GM21619 (cell line): ENCODE results near the gene KPNB1.

Experiments
- ATAC-seq: cut with Tn5 transposase; IDR thresholded peaks from one replicate; pipeline ENCODE4 v1.9.1; 2021; ENCODE audit not compliant: unreplicated experiment

The KPNB1 gene

GRCh38 chr17:47649153-47649971 is at the start of gene KPNB1:
TSS of gene KPNB1 (plus strand) at chr17:47649919. CDS start at chr17:47650245, 326 bp downstream.
- ATAC-seq: peak; percentile 72

GRCh38 chr17:47603830-47604597 is 45.7 kb upstream of the KPNB1 start:
- ATAC-seq: no peak

GRCh38 chr17:47604598-47604927 is 45.2 kb upstream of the KPNB1 start:
- no peak for ATAC-seq

- no peak for ATAC-seq
These were observed 44.7 kb upstream of the KPNB1 start for GRCh38 chr17:47605011-47605410.

- ATAC-seq: no peak
These were observed 42.2 kb upstream of the KPNB1 start for GRCh38 chr17:47607481-47607880.

- ATAC-seq: no peak
These were observed 38.1 kb upstream of the KPNB1 start for GRCh38 chr17:47611372-47612350.

- ATAC-seq: no peak
These were observed 33.8 kb upstream of the KPNB1 start for GRCh38 chr17:47615766-47616424.

- ATAC-seq: no peak
These were observed 31.3 kb upstream of the KPNB1 start for GRCh38 chr17:47618410-47618809.

GRCh38 chr17:47620503-47621245 is 29.0 kb upstream of the KPNB1 start:
- ATAC-seq: no peak

GRCh38 chr17:47621293-47622179 is 28.2 kb upstream of the KPNB1 start:
- no peak for ATAC-seq

- ATAC-seq: no peak
These were observed 27.6 kb upstream of the KPNB1 start for GRCh38 chr17:47622180-47622549.

GRCh38 chr17:47624727-47625068 is 25.0 kb upstream of the KPNB1 start:
- ATAC-seq: no peak

GRCh38 chr17:47628014-47628566 is 21.6 kb upstream of the KPNB1 start:
- ATAC-seq: no peak

- no peak for ATAC-seq
These were observed 19.9 kb upstream of the KPNB1 start for GRCh38 chr17:47629826-47630225.

- no peak for ATAC-seq
These were observed 19.1 kb upstream of the KPNB1 start for GRCh38 chr17:47630614-47631013.

- ATAC-seq: no peak
These were observed 16.7 kb upstream of the KPNB1 start for GRCh38 chr17:47632991-47633390.

GRCh38 chr17:47633996-47634395 is 15.7 kb upstream of the KPNB1 start:
- no peak for ATAC-seq

GRCh38 chr17:47634870-47635269 is 14.8 kb upstream of the KPNB1 start:
- no peak for ATAC-seq

- no peak for ATAC-seq
These were observed 14.0 kb upstream of the KPNB1 start for GRCh38 chr17:47635734-47636133.
